ENCODE measurements around the gene FGA.
A peak's percentile ranks its signal among the peaks of the same experiment; 100 is the strongest.

Gene FGA

DNA sequence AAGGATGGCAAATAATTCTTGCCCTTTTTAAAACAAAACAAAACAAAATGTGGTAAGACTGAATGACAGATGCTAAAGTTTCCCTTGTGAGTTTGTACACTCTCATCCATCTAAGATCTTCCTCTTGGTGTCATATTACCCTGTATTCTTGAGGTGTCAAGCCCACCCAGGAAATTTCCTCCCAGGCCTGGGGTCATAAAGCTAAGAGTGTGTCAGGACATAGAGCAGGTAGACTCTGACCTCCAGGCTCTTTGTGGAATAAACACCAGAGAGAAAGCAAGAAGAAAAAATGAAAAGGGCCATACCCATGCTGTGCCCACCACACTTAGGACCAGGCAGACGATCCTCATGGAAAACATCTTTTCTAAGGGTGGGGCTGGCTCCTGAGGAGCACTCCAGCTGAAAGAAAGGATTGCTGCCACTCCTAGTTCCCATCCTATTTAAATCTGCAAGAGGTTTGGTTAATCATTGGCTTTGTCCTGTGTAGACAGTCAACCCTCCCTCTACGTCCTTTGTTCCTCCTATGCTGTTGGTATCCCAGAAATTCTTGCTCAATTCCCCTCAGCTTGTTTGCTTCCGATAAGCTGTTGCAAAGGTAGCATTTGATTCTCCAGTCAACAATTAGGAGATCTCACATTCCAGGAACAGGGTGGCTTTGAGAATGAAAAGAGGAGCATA is at the start of gene FGA:
TSS of gene FGA (minus strand) at position 414 of the 678 bp plus-strand sequence. CDS start at position 359, 55 bp downstream.
- DNase-seq = no peak

DNA sequence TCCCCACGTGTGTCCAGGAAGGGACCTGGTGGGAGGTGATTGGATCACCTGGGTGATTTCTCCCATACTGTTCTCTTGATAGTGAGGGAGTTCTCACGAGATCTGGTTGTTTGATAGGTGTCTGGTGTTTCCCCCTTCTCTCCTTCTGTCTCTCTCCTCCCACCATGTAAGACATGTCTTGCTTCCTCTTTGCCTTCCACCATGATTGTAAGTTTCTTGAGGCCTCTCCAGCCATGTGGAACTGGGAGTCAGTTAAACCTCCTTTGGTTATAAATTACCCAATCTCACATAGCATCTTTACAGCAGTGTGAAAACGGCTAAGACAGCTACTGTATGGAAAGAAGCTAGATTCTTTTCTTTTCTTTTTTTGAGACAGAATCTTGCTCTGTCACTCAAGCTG is 43.5 kb upstream of the FGA start:
- no peak for DNase-seq

DNA sequence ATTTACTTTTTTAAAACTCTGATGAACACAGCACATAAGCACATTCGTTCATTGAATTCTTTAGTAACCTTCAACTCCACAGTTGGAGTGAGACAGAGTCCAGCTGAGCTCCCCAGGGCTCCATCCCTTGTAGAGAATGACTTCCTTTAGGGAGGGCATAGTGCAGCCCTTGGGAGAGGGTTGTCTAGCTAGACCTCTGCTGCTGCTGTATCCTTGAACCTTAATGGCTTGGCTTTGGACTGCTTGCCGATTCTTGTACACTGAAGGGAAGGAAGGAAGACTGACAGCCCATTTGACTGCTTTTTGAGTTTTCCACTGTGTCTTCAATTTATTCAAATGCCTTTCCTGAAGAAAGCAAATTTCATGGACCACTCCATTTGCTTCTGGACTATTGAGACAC is 41.3 kb upstream of the FGA start:
- no peak for DNase-seq

DNA sequence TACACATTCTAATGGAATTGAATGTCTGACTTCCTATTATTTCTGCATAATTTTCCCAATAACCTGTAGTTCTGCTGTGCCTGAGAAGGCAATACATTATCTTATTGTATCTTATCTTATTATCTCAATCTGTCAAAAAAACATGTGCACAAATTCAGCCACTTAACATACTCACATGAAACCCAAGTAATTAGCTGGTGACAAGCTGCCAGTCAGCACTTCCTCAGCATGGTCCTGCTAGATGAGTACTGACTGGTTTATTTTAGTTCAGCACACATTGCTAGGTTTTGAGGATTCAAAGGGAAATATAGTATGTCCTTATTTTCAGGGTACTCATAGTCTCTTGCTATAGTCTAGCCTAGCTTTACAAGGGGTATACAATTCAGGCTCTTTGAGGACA is 39.8 kb upstream of the FGA start:
- no peak for DNase-seq

DNA sequence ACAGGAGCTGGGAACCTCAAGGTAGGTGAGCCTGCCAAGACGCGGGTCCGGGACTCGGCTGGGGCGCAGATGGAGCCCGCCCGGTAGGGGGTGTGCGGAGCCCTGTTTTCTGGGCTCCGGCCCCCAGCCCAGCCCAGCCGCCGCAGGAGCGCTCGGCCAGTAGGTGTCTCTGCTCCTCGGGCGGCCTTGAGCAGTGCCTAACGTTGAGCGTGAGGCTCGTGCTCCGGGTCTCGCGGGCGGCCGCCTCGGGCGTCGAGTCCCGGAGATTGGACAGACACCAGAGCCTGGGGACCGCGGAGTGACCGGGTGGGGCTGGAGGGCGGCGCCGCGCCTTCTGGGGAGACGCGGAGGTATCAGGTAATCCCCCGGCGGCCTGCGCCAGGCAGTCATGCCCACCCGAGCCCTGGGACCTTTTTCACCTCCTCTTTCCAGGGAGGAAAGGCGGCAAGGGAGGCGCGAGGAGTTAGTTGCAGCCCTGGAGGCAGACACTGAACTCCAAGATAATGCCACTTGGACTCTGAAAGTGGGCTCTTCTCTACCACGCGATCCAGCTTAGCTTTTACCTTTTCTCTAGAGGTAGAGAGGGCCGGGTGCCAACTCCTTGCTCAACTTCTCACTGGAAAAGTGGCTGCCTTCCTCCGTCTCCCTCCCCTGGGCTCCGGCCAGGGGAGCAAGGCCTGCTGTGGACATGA is 36.4 kb upstream of the FGA start:
- DNase-seq = peak; percentile 30 to 59 (median 36)

DNA sequence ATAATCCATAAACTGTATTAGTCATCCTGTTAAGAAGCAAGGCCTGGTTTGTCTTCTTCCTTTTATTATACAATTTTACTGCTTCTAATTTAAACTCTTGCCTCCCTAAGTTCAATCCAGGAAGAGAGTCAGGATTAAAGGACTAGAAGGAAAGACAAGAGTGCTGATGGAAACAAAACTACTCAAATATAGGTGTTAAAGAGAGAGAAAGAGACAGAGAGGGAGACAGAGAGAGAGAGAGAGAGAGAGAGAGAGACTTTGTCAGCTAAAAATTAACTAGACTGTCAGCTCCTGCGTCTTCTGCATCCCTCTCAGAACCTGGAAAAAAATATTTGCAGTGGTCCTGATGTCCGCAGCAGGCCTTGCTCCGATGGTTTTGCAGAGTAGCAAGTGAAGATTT is 35.4 kb upstream of the FGA start:
- no peak for DNase-seq

DNA sequence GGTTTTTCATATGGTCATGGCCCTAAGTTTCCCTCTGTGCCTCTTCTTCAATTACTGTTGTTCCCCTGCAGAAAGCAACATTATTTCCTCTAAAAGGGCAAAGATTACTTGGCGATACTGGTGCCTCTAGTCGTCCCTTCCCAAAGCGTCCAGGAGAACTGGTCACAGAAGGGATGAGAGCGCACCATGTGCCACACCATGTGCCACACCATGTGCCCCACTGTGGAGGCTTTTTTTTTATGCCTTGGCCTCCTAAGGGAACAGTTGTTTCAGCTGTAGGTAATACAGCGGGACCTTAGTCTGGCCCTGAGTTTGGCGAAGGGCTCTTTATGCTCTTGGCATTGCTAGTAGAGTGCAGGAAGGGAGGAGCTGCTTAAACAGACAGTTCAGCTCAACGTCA is 33.5 kb upstream of the FGA start:
- no peak for DNase-seq

DNA sequence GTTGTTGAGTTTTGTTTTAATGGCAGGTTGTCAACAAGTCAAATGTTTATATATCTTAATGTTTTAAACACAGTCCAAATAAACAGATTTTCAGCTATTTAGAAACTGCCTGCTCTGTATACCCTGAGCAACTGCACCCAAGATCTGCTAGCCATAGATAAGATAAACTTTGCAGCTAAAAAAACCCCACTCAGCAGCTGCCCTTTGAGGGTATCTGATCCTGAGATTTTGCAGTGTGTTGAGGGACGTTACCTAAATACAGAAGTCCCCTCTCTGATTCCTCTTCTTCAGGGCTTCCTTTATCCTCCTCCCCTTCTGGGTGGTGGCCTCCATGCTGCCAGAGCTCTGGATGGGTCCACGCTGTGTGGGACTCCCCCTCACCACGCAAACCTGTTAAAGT is 32.9 kb upstream of the FGA start:
- DNase-seq = no peak

DNA sequence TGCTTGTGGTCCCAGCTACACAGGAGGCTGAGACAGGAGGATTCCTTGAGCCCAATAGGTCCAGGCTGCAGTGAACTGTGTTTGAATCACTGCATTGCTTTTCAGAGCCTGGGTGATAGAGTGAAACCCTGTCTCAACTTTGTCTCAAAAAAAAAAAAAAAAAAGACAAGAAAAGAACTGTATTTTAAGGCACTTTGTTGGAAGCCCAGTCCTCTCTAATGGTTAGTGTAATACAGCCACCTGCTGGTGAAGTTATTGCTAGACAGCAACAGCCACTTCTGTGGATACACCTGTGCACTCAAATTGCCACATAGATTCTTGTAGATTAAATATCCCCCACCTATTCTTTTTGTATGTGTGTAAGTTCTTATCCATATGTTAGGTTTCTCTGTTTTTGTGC is 32.1 kb upstream of the FGA start:
- peak; percentile 34 to 42 (median 40) for DNase-seq

DNA sequence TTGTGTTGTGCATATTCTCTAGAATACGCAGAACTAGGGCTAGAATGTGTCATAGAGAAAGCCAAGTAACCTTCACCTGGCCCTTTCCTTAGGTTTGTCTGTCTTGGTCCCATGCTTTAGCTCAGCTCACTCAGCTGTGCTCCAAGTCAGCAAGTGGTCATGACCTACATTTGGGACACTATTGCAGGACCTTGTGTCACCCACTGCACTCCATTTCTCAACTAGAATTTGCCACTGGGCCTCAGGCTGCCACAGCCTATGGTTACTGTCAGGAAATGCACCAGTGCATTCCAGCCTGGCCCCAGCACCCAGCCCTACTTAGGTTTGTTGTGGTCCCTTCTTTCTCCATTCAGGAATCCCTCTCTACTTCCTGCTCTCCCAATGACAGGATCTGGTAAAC is 29.6 kb upstream of the FGA start:
- DNase-seq = no peak

DNA sequence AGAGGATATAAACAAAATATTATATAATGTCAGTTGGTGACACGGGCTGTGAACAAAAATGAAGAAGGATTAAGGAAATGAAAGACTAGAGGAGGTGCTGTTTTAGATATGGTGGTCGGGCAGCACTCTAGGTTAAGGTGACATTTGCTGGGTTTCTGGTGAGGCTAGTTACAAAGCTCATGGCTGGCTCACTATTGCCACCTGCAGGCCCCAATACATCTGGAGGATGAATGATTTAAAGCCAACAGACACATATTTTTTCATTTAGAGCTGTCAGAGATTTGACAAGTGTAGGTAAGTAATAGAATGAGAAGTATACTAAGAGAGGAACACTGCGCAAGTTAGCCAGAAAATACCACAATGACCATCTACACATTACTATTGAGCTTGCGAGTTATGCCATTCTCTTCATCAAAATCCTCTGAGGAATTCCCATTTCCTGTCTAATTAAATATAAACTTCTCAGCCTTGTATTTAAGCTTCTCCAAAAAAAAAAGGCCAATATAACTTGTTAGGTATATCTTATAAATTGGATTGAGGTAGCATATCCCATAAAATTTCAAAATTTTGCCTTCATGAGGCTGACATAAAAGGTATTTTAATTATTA is 28.3 kb upstream of the FGA start:
- DNase-seq = peak; percentile 54 to 65 (median 55)

DNA sequence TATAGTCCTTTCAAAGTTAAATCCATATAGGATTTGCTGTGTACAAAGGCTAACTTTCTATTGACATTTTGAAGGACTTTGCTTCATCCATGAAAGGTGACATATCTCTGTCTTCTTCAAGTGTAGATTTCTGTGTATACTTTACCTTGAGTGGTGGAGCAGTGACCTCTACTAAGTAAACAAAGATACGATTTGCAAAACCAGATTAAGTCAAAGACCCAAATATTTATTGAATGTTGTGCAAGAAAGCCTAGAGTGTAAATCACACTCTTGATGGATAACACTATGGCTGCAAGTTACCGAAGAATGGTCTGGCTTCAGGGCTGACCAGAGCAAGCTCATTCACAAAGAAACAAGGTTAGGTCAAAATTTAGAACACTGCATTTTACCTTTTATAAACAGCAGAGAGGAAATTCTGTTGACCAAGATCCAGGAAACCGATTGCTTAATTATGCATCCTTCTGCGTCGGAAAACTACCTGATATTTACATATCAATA is 27.3 kb upstream of the FGA start:
- DNase-seq = no peak

DNA sequence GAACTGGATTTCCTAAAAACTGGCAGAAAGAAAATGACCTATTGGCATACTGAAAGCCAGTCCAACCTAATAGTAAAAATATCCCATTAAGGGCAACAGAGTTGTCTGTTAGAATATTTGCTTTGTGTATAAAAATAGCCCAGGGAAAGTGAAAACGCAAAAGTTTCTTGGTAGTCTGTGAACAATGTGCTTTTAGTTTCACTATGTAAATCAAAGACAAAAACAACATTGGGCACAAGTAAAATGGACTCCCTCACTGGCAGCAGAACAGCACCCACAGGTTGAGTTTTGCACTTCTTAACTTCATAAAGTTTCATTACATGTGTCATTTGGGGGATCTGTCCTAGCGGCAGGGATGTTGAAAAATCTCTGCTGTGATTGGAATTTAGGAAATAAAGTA is 26.2 kb upstream of the FGA start:
- DNase-seq = no peak

DNA sequence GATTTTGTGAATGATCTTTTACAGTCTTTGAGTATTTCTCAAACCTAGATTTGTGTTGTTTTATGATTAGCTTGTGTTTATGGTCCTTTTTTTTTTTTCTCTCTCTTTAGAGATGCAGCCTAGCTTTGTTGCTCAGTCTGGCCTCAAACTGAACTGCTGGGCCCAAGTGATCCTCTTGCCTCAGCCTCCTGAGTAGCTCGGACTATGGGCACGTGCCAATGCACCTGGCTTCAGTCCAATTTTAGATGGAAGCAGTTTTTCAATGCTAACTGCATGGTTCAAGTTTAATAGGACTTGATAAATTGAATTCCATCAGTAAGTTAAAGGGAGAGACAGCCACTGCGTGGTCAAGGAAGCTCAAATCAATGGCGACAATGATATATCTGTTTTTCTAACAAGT is 25.7 kb upstream of the FGA start:
- no peak for DNase-seq

DNA sequence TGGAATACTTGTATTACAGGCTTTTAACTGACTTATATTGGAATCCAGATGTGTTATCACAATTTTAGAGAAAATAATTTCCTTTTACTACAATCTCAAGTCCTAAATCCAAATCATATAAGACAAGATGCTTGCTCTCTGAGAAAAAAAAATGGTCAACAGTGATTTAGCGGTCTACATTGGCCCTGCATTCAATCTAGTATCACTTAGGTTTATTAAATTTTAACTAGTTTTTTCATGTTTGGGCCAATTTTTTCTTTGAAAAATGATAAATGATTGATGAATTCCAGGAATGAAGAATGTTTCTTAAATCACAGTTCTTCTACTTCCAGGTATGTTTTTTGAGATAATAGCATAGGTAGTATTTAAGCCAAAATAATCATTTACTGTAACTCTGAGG is 24.7 kb upstream of the FGA start:
- no peak for DNase-seq

DNA sequence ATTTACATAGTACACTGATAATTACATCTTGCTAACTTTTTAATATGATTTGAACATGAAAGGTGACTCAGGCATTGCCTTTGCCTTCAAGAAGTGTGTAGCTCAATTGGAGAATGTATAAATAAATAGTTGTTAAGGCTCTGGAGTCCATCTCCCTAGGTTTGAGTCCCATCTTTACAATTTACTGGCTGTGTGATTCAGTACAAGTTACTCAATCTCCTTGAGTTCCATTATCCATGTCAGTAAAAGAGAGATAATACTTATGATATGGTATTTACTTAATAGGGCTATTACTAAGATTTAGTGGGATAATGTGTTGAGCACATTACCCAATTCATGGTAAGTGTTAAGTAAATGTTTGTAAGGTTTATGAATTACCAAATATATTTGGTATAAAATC is 23.8 kb upstream of the FGA start:
- no peak for DNase-seq

DNA sequence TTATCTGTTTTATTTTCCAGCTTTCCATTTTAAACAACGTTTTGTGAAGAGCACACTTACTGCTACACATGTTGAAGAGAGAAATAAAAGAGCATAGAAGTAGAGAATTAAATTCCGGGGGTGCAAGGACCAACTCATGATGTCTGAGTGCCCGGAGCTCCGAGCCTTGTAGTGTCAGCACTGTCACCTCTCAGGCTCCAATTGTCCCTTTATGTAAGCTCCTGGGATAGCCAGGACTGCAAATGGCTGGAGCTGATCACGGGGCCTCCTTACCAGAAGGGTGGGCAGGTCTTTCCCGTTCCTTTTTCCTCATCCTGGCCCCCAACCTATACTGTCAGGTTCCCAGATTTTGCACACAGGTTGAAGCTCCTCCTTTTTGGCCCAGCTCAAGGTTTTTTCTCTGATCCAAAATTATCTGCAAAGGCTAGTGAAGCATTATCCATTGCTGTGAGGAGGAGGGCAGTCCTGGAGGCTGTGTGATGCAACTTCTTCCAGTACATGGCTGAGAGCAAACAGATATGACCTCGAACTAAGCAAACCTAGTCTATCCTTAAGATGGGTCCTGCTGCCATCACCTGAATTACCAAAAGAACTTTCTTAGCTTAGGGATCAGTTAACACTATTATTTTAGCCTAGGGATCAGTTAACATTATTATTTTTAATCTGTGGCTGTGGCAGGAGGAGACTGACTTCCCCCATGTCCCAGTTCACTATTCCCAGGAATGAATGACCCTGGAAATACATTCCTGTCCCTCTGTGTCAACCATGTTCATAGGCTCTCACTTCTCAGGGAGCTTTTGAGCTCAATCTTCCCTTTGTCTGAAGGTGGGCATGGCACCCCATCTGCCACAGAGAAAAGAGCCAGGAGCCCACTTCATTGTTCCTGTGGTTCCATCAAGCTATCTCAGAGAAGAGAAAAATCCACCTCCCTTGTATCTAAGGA is 22.2 kb upstream of the FGA start, which contains the start of gene FGG:
TSS of gene FGG (minus strand) at position 185 of the 943 bp plus-strand sequence. CDS start at position 138, 47 bp downstream.
- no peak for DNase-seq

DNA sequence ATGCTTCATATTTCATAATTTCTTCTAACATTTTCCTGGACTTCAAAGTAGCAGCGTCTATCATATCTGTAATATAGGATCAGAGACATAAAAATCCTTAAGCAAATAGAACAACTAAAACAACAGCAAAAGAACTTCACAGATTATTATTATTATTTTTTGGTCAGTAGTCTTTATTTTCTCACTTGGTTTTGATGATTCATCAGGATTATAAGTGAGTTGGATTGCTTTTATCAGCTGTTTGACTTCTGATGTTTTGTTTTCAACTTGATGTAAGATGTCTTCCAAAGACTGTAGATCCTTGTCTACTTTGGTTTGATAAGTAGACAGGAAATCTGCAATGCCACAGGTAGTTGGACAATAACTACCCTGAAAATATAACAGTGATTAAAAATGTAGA is 21.3 kb upstream of the FGA start:
- DNase-seq = no peak

DNA sequence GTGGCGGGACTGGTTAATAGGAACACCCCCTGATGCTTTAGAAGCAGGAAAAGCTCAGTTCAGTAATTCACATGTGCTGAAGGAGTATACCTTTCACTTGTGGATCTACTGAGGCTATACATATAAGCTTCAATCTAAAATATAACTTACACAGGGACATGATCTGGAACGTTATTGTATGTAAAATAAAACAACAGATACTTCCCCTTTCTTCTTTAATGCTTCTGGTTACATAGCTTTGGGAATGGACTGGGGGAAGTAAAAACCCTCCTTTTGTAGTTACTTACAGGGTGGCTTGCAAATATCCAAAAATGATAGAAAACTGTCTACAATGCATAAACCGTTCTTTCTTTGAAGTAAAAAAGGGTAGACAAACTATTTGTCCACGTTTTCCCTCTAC is 20.0 kb upstream of the FGA start:
- peak in 1 of 3 donors; percentile 2 for DNase-seq

DNA sequence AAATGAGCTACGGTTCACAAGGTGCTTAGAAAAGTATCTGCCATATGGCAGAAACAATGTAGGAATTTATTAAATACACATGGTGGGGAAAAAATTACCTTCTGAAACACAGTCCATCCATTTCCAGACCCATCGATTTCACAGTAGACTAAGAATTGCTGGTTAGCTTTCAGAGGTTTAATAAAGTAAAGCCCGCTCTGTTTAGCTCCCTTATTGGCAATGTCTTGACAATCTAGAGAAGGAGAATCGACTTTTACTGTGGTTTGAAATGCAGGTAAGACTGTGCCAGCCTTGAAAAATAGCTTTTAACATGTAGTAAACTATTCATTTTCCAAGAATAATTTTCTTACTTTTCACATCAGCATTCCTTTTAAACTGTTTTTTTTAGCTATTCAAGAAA is 19.0 kb upstream of the FGA start:
- no peak for DNase-seq

DNA sequence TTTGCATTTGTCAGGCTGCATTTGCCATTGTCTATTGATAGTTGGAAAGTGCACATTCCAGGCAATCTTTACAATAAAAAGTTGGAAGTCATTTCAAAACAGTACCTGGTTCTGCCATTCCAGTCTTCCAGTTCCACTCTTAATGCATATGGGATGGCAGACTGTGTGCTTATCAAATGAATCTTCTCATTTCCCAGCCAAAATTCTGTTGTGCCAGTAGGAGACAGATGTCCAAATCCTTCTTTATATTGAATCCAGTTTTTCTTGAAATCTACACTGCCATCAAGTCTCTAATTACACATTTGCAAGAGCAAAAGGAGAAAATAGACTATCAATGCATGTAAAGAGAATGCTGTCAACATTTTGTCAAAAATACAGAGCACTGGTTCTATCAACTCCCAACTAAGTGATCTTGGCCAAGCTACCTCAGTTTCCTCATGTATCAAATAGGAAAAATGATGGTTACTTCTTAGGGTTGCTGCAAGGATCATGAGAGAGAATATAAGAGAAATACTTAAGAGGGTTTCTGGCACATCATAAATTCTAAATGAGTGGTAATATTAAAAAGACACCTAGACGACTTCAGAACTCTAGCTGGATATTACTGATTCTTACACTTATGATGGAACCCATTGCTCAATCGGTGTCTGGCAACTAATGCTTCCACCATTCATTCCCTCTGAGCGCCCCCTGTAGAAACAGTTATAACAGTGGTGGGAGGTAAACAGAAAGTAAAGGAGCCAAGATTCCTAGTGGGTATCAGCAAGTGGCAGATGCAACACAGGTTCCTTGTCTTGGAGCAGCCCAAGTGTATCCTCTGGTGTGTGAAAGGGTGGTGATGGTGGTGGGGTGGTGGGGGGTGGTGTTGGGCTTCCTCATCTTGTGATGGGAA is 18.1 kb upstream of the FGA start:
- DNase-seq = no peak

Data from suppressor macrophage treated with lipopolysaccharide for 1 hour (primary cell).